ENCODE measurements around the gene TREX2.

TREX2 gene

DNA sequence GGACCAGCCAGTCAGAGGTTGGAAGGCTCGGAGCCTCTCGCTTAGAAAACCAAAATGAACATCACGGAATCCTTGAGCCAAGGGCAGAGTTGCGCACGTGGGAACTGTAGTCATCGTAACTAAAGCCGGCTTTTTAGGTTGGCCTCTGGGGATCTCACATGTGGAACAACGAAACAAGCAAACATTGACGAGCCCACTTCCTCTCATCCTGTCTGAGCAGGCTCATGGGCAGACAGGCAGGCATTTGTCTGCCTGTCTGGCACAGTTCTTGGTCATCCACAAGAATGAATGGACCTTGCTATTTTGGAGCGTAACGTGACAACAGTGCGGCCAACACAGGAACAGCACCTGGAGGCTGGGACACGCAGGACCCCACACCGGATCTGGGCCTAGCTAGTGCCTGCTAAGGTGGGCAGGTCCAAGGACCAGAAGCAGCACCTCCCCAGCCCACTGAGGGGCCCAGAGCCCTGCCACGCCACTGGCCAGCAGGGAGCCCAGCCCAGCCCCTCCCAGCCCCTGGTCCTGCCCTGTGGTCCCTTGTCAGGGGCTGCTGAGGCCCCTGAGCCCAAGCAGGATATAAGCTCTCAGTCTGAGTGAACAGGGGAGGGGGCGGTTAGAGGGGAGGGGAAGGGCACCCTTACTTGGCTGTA, 9.2 kb upstream of the TREX2 start:
- DNase-seq = no peak

DNA sequence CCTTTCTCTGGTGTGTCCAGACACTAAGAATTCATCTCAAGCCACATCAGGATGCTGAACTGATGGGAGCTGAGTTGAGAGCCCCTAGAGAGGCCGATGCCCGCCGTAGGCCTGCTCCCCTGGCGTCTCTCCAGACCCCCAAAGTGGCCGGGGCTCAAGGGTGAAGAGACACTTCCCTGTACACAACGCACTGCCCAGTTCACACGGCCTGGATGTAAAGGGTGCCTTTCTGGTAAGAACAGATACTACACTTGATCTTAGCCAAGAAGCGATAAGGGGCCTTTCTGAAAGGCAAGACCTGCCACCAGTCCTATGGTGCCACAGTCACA, 5.1 kb upstream of the TREX2 start:
- DNase-seq = no peak

DNA sequence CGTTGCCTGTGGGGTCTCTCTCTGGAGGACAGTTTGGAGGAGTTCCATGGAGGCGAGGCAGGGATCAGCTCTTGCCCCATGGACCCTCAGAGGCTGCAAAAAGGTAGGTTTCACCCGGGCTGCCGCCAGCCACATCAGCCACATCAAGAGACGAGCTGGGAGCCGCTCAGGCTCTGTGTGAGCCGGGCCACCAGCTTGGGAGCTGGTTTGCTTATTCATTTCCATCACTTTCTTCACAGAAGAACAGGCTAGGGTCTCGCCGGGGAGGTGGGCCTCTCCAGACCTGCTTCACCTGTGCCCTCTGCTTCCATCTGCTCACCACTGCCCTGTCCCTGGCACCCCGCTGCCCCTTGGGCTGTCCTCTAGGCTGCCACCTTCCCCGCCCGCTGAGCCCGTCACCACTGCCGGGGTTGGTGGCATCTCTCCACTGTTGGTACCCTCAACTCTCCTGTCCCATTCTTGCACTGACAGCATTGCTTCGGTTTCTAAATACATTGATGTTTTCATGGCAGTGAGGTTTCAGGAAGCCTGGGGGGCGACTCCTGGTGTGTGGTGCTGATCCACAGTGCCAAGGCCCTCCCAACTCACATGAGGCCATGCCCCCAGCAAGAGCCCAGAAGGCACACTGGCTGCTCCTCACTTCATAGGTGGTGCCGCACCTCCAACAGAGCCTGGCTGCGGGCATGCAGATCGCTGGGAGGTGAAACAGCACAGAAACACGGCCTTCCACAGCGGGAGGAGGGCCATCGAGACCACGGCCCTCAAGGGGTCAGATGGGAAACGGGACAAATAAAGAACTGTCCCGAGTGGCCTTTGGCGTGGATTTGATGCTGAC, 4.5 kb upstream of the TREX2 start:
- DNase-seq = no peak

DNA sequence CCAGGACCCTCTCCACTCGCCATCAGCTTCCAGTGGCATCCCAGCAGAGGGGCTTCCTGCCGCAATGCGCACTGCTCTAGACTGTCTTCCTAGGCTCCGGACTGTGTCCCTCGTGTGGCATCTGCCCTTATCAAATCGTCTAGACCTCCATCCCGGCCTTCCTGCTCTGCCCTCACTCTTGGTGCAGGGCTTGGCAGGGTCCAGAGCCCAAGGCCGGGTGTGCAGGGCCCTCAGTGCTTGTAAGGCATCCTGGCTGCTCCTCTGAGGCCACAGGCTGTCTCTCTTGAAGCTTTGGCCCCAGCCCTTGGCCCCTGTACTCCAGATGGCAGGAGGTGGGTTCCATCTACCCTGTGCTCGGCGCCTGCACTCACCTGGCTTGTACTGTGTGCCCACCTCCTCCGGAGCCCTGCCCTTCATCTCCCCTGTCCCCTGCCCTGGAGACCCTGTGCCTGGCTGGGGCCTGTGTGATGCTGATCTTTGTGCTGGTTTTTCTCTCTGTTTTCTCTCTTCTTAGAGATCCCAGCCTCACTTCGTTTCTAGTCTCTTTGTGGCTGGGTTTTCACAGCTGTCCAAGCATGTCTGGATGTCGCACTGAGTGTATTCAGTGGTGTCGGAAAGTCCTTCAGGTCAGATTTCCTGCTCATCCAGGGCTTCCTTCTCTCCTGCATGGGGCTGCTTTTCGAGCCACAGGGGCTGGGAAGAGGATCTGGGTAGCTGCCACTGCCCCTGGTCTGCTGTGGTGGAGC, 3.7 kb upstream of the TREX2 start:
- no peak for DNase-seq

DNA sequence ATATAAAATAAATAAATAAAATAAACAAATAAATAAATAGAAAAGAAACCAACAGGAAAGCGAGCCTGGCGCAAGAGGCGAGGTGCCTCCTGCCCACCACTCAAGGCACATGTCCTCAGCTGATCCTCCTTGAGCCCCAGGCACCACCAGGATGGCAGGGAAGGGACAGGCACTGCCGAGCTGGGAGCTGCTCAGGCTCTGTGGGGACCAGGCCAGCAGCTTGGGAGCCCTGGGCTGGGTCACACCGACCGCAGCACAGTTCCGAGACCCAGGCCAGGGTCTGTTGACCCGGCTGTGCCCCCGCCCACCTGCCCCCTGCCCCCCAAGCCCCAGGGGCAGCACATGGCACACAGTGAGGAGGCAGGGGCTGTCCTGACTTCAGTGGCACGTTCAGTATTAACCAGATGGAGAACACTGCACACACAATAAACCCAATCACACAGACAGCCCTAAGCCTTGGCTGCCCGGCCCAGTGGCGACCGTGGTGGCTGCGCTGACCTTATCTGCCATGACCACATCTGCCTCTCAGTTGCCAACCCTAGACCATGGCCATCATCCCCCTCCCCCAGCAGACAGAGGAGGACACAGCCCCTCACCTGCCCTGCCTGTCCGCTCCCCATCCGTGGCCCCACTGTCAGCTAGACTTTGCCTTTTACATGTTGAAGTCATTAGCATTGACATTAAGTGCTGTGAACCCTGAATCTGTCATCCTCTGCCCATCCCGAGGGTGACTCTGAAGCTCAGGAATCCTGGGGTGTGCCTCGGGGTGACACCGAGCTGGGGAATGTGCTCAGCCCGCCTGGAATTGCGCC, 2.9 kb upstream of the TREX2 start:
- no peak for DNase-seq

DNA sequence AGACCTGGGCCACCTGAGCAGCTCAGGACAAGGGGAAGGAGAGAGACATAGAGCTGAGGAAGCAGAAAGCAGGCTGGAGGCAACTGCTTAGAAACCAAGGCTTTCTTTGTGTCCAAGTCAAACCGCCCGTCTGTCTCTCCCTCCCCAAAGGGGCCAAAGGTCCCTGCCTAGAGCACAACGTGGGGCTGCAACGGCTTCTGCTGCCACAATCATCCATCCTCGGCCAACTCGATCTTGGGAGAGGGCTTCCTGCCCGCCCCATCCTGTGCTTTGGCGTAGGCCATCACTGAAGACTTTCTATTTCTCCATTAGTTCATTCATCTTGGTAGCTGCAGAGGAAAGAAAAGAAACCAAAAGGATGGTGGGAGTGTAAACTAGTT, 1.7 kb upstream of the TREX2 start:
- no peak for DNase-seq

DNA sequence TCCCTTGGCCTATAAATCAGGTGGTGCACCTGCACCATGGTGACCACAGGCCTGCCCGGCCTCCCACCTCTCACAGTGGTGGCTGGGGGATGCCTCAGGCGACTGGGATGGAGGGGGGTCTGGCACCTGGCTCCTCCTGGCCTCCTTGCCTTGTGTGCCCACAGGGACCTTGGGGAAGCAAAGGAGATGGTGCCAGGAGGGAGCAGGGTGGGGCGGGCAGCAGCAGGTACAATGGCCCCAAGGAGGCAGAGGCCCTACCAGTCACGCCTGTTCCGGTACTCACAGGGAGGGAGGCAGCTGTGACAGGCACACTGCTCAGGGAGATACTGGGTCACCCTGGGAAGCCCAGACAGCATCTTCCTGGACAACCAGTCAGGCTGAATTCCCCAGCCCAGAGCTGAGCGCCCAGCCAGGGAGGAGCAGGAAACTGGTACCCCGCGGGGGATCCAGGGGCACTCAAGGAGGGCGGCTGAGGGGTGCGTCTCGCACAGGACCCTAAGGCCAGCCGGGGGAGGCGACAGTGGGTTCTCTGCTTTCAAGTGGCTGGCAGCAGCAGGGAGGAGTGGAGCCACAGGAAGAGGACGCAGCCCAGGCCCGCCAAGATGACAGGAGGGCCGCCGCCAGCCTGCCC, 1.2 kb upstream of the TREX2 start:
- DNase-seq = no peak

DNA sequence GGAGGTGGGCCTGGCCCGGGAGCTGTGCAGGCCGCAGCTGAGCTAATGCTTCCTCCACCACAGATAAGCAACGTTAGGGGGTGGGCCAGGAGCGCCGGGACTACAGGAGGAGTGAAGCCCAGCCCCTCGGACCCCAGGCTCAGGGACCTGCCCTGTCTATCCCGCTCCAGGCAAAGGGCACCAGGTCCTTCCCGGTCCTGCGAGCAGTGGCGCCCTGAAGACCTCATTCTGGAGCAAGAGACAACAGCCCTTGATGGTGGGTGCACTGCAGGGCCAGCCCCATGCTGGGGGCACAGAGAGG, 730 bp upstream of the TREX2 start:
- no peak for DNase-seq

DNA sequence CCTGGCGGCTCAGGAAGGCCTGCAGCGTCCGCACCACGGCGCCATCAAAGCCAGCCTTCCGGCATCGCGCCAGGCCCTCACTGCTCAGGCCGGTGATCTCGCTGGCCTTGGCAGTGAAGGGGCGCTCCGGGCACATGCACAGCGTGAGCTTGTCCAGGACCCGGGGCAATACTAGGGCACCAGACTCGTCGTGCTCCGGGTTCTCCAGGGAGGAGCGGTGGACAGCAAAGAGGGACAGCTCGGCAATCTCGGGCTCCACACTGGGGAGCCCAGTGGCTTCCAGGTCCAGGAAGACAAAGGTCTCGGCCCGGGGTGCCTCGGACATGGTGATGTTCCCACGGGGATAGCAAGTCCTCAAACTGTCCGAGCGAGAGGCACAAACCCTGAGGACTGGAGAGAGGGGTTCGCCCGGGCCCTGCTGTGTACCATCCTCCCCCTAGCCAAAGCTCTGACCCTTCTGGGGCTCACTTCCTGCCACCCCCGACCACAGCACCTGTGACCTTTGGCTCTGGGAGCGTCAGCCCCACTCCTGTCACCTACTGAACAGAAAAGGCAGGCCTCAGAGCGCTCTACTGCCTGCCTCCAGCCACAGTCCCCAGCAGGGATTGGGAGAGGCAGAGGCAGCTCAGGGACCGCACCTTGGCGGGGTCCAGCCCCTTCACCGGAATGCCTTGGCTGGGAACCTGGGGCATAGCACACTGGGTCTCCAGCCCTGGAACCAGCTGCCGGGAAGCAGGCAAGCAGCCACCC, 575 bp downstream of the TREX2 start:
- DNase-seq = no peak

DNA sequence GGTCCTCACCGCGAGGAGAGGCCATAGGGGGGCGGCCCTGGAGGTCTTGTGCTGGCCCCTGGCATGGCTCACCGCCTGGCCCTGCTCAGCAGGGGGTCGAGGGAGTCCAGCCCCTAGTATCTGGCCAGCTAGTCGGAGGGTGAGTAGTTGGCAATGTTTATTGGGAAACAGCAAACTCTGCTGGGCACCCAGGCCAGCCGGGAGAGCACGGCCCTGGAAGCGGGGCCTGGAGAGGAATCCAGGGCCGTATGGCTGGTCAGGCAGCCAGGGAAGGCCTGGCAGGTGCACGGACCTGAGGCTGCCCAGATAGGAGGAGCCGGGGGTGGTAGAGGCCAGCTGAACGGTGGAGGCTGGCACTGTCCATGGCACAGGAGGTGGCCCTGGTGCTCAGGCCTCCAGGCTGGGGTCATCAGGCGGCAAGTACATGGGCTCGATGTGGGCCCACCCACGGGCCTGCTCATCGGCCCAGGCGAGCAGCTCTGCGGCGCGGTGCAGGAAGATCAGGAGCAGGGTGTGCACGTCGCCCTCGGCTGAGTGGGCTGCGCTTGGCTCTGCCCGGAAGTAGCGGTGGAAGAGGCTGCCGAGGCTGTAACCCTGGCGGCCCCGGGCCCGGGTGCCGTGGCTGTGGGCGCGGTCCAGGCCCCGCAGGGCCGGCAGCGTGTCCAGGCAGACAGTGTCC, 1.4 kb downstream of the TREX2 start:
- DNase-seq = no peak

DNA sequence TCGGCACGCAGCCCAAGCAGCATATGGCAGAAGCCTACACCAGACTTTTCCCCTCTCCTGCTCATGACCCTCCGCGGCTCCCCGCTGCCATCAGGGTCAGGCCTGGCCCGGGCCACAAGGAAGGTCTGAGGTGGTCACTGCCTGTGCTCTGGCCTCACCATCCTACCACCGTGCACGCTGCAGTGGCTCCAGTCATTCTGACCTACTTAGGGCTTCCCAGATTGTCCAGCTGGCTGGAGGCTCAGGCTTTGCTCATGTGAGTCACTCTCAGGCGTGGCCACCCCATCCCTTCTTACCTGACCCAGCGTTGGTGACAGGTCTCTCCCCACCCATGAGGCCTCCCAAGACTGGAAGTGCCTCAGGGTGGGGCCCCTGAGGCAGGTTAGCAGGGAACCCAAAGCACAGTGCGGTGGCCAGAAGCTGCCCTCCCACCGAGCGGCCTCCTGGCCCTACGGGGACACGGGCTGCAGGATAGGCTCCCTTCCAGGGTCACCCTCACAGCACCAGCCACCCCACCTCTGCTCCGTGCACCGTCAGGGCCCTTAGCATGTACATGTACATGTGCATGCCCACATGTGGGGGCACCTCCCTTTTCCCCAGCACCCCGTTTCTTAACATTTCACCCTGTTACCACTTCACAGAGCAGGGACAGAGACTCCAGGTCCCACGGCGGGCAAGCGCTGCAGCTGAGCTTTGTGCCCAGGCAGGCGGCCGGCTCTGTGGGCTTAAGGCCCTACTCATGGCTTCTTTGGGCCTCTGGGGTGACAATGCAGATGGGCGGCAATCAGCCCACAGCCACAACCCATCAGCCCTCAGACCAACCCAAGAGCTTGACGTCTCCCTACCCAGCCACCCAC, 2.2 kb downstream of the TREX2 start:
- DNase-seq = no peak

DNA sequence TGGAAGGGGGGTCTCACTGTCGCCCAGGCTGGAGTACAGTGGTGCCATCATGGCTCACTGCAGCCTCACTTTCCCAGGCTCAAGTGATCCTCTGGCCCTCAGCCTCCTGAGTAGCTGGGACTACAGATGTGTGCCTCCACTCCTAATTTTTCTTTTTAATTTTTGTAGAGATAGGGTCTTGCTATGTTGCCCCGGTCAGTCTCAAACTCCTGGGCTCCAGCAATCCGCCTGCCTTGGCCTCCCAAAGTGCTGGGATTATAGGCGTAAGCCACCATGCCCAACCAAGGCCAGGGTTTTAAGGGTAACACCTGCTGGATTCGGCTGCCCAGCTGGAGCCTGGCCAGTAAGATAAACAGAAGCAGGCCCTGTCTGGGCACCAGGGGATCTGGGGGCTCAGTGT, 3.4 kb downstream of the TREX2 start:
- DNase-seq = no peak

DNA sequence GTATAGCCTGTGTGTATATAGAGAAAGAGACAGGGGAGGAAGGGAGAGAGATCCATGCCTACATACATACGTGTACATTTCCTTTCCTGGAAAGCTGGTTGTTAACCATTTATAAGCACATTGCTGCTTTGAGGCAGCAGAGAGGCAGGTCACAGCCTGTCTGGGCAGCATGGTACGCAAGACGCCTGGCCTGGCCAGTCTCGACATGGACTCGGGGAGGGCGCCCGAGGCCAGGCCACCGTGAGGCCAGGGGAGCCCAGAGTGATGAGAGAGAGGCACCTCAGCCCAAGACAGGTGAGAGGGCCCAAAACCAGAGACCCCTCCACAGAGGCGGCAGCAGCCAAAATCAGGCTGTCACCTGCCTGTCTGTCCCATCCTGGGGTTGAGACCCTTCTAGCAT, 3.9 kb downstream of the TREX2 start:
- DNase-seq = no peak

DNA sequence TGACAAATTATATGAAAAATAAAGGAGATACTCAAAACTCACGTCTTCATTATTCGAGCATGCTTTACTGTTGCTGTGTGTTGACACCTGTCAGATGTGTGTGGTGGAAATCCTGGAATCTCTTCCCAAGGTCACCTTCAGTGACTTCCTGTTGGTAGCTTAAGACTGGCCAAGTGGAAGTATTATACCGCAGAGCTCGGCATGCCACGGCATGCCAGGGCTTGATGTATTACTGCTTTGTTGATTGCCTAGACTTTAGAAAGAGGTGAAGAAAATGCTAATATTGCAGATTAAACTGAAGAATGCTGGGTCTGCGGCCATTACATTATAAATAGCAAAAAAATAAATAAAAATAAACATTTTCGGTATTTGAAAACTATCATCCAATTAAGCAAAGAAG, 4.6 kb downstream of the TREX2 start:
- no peak for DNase-seq

DNA sequence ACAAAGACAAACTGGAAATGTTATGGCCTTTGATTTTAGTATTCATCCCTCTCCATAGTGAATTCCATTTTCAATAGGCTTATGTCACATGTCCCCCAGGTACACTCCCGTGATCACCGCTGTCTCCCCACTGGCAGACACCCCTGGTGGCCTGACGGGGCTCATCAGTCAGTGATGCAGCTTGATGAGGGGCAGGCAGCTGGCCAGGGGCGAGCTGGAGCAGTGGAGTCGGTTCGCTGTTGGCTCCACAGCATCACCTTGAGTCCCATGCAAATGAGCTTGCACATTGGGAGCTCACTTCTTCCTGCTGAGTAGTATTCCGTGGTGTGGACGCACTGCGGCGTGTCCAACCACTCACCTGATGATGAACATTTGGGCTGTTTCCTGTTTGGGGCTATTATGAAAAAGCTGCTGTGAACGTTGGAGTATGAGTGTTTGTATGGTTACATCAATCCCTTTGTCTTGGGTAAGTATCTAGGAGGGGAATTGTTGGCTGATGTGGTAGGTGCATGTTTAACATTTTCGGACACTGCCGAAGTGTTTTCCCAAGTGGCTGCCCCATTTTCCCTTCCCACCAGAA, 5.2 kb downstream of the TREX2 start:
- DNase-seq = no peak

DNA sequence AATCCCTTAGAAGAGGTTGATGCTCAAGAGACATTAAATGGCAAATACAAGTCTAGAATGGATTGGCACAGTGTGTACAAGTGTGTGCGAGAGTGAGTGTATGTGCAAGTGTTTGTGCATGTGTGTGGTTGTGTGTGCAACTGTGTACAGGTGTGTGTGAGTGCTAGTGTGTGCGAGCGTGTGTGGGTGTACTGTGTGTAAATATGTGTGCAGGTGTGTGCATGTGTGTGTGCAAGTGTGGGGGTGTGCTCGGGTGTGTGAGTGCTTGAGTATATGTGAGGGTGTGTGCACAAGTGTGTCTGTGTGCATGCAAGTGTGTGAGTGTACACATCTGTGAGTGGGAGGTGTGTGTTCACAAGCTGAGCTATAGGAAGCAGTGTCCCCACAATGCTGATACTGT, 5.9 kb downstream of the TREX2 start:
- no peak for DNase-seq

DNA sequence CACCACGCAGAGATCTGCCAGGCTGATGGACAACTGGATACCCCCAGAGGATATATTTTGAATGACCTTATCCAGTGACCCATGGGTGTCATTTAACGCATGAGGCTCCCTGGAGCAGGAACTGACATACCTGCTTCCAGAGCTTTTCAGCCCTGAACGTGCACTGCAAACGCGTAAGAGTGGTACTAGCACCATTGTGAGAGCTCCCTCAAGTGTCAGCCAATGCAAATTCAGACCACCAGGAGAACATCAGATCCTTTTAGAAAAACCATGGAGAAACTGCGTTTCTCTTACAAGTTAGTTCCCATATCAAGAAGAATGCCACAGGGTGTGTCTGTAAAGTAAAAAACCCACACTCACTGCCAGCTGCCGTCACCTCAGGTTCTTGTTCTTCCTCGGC, 7.3 kb downstream of the TREX2 start:
- peak; percentile 3 for DNase-seq

DNA sequence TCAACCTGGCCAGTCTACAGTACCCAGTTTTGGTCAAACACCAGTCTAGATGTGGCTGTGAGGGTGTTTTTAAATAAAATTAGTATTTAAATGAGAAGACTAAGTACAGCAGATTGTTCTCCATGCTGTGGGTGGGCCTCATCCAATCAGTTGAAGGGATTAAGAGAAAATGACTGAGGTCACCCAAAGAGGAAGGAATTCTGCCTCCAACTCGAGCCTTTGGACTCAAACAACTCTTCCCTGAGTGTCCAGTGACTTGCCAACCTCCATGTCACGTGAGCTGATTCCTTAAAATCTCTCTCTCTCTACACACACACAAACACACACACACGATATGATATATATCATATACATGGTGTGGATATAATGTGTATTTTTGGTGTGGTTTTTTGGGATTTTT, 10.0 kb downstream of the TREX2 start:
- DNase-seq = no peak

DNA sequence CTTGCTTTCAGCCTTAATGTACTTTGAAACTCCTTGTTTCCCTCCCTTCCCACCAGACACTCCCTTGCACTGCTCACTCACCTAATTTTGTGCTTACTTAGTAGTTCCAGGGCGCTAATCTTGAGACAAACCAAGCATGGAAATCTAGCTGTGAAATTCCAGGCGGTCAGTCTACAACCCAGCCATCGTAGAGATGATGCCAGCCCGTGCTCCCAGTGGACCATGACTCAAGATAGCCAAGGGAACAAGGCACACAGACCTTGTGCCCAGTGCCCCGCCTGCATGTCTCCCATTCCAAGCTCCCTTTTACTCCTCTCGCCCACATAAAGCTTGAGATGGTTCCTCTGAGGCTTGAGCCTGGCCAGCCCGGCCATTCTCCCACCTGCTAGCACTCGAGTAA, 11.1 kb downstream of the TREX2 start:
- DNase-seq = no peak

DNA sequence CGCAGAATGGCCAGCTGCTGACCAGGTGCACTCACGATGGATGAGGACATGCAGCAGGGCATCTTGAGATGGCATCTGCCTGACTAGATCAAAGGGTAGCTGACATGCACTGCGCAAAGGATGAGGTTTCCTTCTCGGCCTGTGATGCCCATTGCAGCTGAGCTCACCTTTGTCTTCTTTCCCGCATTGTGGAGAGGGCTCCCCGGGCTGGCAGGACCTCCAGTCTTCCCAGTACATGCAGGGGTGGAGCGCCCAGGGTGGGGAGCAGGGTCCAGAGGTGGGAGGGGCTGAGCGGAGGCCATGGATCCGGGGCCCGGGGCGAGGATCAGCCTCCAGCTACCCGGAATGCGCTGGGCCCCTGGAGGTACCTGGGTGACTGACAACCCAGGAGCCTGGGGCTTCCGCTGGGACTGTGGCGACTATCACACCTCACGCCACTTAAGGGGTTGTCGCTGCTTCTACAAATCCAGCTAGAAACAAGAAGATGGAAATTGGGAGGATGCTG, 12.0 kb downstream of the TREX2 start:
- DNase-seq = no peak
